K562 (cell line): ENCODE results near the gene SYF2. TPM values are rescaled to one million over a fixed set of nuclear protein-coding genes. Genes with fewer than 3 reads are reported as not detected.

Source experiments
- ATF3 ChIP-seq, 2 experiments: fragments of 450-650 bp in 1 of 2; sonication (generic) in 1 of 2; formaldehyde crosslinking in 1 of 2; IDR thresholded peaks in 1 of 2; conservative IDR thresholded peaks in 1 of 2; 2 replicates each; pipeline versions ENCODE4 v1.6.1 to v1.8.1; 2016 to 2023; ENCODE audit warnings: mild to moderate bottlenecking in 2 of 2, moderate library complexity in 2 of 2, inconsistent platforms in 1 of 2, missing genetic modification reagents in 1 of 2
- BRD4 ChIP-seq: fragments of 200-600 bp; sonication (generic); IDR thresholded peaks from 2 replicates; pipeline ENCODE4 v1.6.1; 2017; ENCODE audit warnings: inconsistent platforms
- FOXK1 ChIP-seq: sonication (generic); formaldehyde crosslinking; IDR thresholded peaks from 2 replicates; pipeline ENCODE4 v1.8.0; 2022; ENCODE audit warnings: missing genetic modification reagents, mild to moderate bottlenecking, borderline replicate concordance
- HINFP ChIP-seq: fragments of 450-650 bp; conservative IDR thresholded peaks from 2 replicates; pipeline ENCODE4 v1.6.1; 2016; ENCODE audit warnings: missing genetic modification characterization, low read depth, mild to moderate bottlenecking, control low read depth, missing compliant biosample characterization
- KDM1A ChIP-seq, 2 experiments: fragments of 450-650 bp; IDR thresholded peaks; 2 replicates each; pipeline ENCODE4 v1.6.1; 2016; ENCODE audit warnings: mild to moderate bottlenecking in 2 of 2
- POLR2G ChIP-seq: fragments of 200-400 bp; formaldehyde crosslinking; IDR thresholded peaks from 2 replicates; pipeline ENCODE4 v1.6.1; 2017; ENCODE audit warnings: low read depth, mild to moderate bottlenecking, antibody characterized with exemption, low read length, moderate library complexity
- RCOR1 ChIP-seq, 2 experiments: IDR thresholded peaks; 2 replicates each; pipeline ENCODE4 v1.6.1; 2012; ENCODE audit warnings: low read depth in 2 of 2, low read length in 2 of 2, borderline replicate concordance in 1 of 2, improper control_type of control experiment in 1 of 2
- ZFP36 ChIP-seq: fragments of 150-350 bp; IDR thresholded peaks from 2 replicates; pipeline ENCODE4 v1.6.1; 2018; ENCODE audit warnings: low read length, low read depth; ENCODE audit not compliant: partially characterized antibody
- ZFPM2 ChIP-seq: fragments of 250-450 bp; sonication (Bioruptor Pico); IDR thresholded peaks from 2 replicates; pipeline ENCODE4 v1.5.1; 2022; ENCODE audit warnings: mild to moderate bottlenecking
- ZNF143 ChIP-seq: sonication (generic); formaldehyde crosslinking; IDR thresholded peaks from 2 replicates; pipeline ENCODE4 v1.9.0; 2022; ENCODE audit warnings: mild to moderate bottlenecking, missing genetic modification reagents
- ZNF639 ChIP-seq, 2 experiments: fragments of 200-800 bp in 1 of 2; sonication (Bioruptor generic) in 1 of 2; sonication (generic) in 1 of 2; formaldehyde crosslinking in 1 of 2; IDR thresholded peaks in 1 of 2; conservative IDR thresholded peaks in 1 of 2; 2 replicates each; pipeline versions ENCODE4 v1.5.0 to v1.6.1; 2016 to 2020; ENCODE audit warnings: missing compliant biosample characterization in 1 of 2, missing genetic modification characterization in 1 of 2, missing genetic modification reagents in 1 of 2
- polyA plus RNA-seq, 8 experiments: library from polyadenylated mRNA; depleted of rRNA in 4 of 8; stranded (reverse) in 5 of 8; unstranded in 3 of 8; fragments of >200 nt; fragmentation: Nextera tagmentation in 2 of 8; fragmentation: Illumina TruSeq in 1 of 8; extraction: Ambion mirVana in 2 of 8; extraction: Trizol in 1 of 8; gene quantifications; 2 replicates each; pipeline versions ENCODE4 v1.2.1 to v1.2.3, GENCODE V29; 2011 to 2014; ENCODE audit warnings: inconsistent platforms in 1 of 8, missing spikeins in 1 of 8
- total RNA-seq, 7 experiments: library from RNA; depleted of rRNA in 6 of 7; stranded (reverse); fragments of >200 nt in 6 of 7; fragmentation: Illumina TruSeq in 2 of 7; extraction: Trizol in 2 of 7; gene quantifications; 2 replicates each; pipeline versions ENCODE4 v1.2.1 to v1.2.3, GENCODE V29; 2011 to 2021; ENCODE audit warnings: low replicate concordance in 1 of 7
- TF ChIP-seq, protein P1 (sequence below): fragments of 450-650 bp; IDR thresholded peaks from 2 replicates; pipeline ENCODE4 v1.6.1; 2017; ENCODE audit warnings: antibody characterized with exemption, mild to moderate bottlenecking
- TF ChIP-seq, protein P2 (sequence below): fragments of 250-450 bp; sonication (Bioruptor Pico); IDR thresholded peaks from 2 replicates; pipeline ENCODE4 v1.8.0; 2021; ENCODE audit warnings: moderate library complexity, mild to moderate bottlenecking, inconsistent platforms

SYF2 gene
- total and polyA plus RNA-seq, 9 of the 15 experiments (the other 6 are each of a cell fraction or from before 2014, with no cell fraction given): 20.9 to 69.0 (median 43.2) TPM

DNA sequence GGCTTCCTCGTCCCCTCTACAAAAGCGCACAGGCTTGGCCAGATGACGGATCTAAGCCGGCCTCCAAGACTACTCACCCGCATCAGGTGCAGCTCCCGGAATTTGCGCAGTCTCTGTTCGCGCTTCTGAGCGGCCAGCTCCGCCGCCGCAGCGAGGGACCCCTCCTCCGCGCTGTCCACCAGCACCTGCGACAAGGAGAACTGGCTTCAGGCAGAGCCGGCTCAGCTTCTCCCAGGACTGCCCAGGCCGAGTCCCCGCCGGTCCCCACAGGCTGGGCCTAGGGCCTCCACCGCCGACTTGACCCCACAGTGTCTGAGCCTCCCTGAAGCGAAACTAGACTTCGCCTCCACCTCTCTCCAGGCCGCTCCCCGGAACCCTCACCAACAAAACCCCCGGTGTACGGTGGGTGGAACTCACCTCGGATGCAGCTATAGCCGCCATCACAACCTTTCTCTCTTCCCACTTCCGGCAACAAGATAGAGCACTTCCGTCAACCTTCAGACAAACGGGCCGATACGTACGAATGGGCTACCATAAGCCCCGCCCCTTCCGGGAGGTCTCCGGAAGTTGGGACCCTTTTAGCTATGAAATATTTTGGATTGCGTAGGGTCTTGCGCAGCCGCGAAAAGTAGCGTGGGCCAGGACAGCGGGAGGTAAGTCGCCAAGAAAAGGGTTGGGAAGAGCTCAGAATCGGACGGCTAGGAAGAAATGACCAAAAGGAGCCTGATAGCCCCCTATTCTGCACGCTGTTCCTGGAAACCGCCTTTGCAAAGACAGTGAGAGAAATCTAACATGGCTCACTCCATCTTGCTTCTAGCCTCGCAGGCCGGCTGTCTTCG lies at the start of gene SYF2 (continued):
- TF ChIP-seq ZNF639 (CRISPR knock-in tag; conservative IDR thresholded peaks at IDR 0.05 in 1 of 2, IDR thresholded peaks at IDR 0.05 in 1 of 2): peak in 1 of 2 experiments; percentile 84; a peak in 2 of 4 replicates
- 0 out of 2 replicates have a peak, but pooled peaks have one; percentile 79 for TF ChIP-seq HINFP (tag)
- 0 out of 4 replicates have a peak, but pooled peaks of 1 of the 2 experiments have one; percentile 26 for TF ChIP-seq RCOR1 (IDR thresholded peaks at IDR 0.05; ENCODE audit: borderline replicate concordance in 1 of 2, low read depth in 2 of 2, low read length in 2 of 2)
- TF ChIP-seq, protein P1, sequence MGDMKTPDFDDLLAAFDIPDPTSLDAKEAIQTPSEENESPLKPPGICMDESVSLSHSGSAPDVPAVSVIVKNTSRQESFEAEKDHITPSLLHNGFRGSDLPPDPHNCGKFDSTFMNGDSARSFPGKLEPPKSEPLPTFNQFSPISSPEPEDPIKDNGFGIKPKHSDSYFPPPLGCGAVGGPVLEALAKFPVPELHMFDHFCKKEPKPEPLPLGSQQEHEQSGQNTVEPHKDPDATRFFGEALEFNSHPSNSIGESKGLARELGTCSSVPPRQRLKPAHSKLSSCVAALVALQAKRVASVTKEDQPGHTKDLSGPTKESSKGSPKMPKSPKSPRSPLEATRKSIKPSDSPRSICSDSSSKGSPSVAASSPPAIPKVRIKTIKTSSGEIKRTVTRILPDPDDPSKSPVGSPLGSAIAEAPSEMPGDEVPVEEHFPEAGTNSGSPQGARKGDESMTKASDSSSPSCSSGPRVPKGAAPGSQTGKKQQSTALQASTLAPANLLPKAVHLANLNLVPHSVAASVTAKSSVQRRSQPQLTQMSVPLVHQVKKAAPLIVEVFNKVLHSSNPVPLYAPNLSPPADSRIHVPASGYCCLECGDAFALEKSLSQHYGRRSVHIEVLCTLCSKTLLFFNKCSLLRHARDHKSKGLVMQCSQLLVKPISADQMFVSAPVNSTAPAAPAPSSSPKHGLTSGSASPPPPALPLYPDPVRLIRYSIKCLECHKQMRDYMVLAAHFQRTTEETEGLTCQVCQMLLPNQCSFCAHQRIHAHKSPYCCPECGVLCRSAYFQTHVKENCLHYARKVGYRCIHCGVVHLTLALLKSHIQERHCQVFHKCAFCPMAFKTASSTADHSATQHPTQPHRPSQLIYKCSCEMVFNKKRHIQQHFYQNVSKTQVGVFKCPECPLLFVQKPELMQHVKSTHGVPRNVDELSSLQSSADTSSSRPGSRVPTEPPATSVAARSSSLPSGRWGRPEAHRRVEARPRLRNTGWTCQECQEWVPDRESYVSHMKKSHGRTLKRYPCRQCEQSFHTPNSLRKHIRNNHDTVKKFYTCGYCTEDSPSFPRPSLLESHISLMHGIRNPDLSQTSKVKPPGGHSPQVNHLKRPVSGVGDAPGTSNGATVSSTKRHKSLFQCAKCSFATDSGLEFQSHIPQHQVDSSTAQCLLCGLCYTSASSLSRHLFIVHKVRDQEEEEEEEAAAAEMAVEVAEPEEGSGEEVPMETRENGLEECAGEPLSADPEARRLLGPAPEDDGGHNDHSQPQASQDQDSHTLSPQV: peak; percentile 99
- no peak; the same call in 1 of the 2 replicates for TF ChIP-seq ZNF143
- peak; percentile 100 for TF ChIP-seq FOXK1 (CRISPR knock-in tag)
- peak; percentile 81 for TF ChIP-seq ZFP36
- TF ChIP-seq BRD4: peak; percentile 50
- no peak for TF ChIP-seq KDM1A (IDR thresholded peaks at IDR 0.05)
- TF ChIP-seq ATF3 (IDR thresholded peaks at IDR 0.05): no peak
- TF ChIP-seq ATF3 (CRISPR knock-in tag; conservative IDR thresholded peaks at IDR 0.05): no peak; the same call in 1 of the 2 replicates
- 0 out of 2 replicates have a peak, but pooled peaks have one; percentile 17 for TF ChIP-seq ZFPM2 (CRISPR knock-in tag)
- peak; percentile 82 for TF ChIP-seq POLR2G
- TF ChIP-seq, protein P2, sequence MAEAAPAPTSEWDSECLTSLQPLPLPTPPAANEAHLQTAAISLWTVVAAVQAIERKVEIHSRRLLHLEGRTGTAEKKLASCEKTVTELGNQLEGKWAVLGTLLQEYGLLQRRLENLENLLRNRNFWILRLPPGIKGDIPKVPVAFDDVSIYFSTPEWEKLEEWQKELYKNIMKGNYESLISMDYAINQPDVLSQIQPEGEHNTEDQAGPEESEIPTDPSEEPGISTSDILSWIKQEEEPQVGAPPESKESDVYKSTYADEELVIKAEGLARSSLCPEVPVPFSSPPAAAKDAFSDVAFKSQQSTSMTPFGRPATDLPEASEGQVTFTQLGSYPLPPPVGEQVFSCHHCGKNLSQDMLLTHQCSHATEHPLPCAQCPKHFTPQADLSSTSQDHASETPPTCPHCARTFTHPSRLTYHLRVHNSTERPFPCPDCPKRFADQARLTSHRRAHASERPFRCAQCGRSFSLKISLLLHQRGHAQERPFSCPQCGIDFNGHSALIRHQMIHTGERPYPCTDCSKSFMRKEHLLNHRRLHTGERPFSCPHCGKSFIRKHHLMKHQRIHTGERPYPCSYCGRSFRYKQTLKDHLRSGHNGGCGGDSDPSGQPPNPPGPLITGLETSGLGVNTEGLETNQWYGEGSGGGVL (CRISPR knock-in tag): peak; percentile 60; the same call in 1 of the 2 replicates
